Measurements from ENCODE around the gene RNF220.

GRCh38 chr1:44678120-44678519, 273.1 kb downstream of the RNF220 start:
- TF ChIP-seq CTCF (conservative IDR thresholded peaks at IDR 0.05): no peak
- no peak for TF ChIP-seq ZFX (IDR thresholded peaks at IDR 0.05)

All from C4-2B (cell line).